Mesenchymal stem cell (in vitro differentiated cells and primary cell): Measurements from ENCODE around the gene UBE2I.

Source experiments
- DNase-seq: peaks from one replicate; pipeline ENCODE4 v3.0.0-alpha.2; 2013
- H2AFZ ChIP-seq: one replicate; pipeline ENCODE4 v1.6.1; 2013; ENCODE audit warnings: low read depth, mild to moderate bottlenecking, control low read depth, inconsistent platforms, low read length, moderate library complexity
- H2AK5ac ChIP-seq: 2 replicates; pipeline ENCODE4 v1.6.1; 2013; ENCODE audit warnings: low read length, moderate library complexity, mild to moderate bottlenecking, inconsistent platforms; ENCODE audit not compliant: severe bottlenecking
- H2BK120ac ChIP-seq: one replicate; pipeline ENCODE4 v1.6.1; 2013; ENCODE audit warnings: low read depth, mild to moderate bottlenecking, inconsistent platforms, low read length, moderate library complexity
- H2BK12ac ChIP-seq, 2 experiments: one replicate each; pipeline ENCODE4 v1.6.1; 2013; ENCODE audit warnings: inconsistent platforms in 2 of 2, low read length in 2 of 2, mild to moderate bottlenecking in 2 of 2, moderate library complexity in 2 of 2, control low read depth in 1 of 2
- H2BK15ac ChIP-seq: one replicate; pipeline ENCODE4 v1.6.1; 2013; ENCODE audit warnings: mild to moderate bottlenecking, low read depth, inconsistent platforms; ENCODE audit not compliant: poor library complexity, severe bottlenecking
- H2BK5ac ChIP-seq: 2 replicates; pipeline ENCODE4 v1.6.1; 2013; ENCODE audit warnings: low read depth, mild to moderate bottlenecking, low read length, control low read depth, inconsistent platforms; ENCODE audit not compliant: poor library complexity, severe bottlenecking
- H3K14ac ChIP-seq, 2 experiments: one replicate each; pipeline ENCODE4 v1.6.1; 2013; ENCODE audit warnings: inconsistent platforms in 2 of 2, low read length in 2 of 2, control low read depth in 1 of 2, mild to moderate bottlenecking in 1 of 2, moderate library complexity in 1 of 2
- H3K18ac ChIP-seq, 2 experiments: one replicate each; pipeline ENCODE4 v1.6.1; 2013; ENCODE audit warnings: inconsistent platforms in 2 of 2, low read length in 2 of 2, control low read depth in 1 of 2, low read depth in 1 of 2, mild to moderate bottlenecking in 1 of 2
- H3K23ac ChIP-seq, 2 experiments: one replicate each; pipeline ENCODE4 v1.6.1; 2013; ENCODE audit warnings: inconsistent platforms in 2 of 2, low read length in 2 of 2, mild to moderate bottlenecking in 2 of 2, moderate library complexity in 2 of 2, control low read depth in 1 of 2
- H3K27ac ChIP-seq: 2 replicates; pipeline ENCODE4 v1.5.1; 2013; ENCODE audit warnings: mild to moderate bottlenecking, moderate library complexity, low read length, control low read depth, inconsistent platforms; ENCODE audit not compliant: poor library complexity, severe bottlenecking
- H3K27me3 ChIP-seq, 2 experiments: 2 replicates each; pipeline versions ENCODE4 v1.6.1 to v1.7.0; 2013; ENCODE audit warnings: low read length in 2 of 2, mild to moderate bottlenecking in 2 of 2, moderate library complexity in 2 of 2, control low read depth in 1 of 2, inconsistent platforms in 1 of 2; ENCODE audit not compliant: control insufficient read depth in 1 of 2, insufficient read depth in 1 of 2
- H3K36me3 ChIP-seq, 2 experiments: 2 replicates each; pipeline versions ENCODE4 v1.6.1 to v1.7.0; 2013; ENCODE audit warnings: low read length in 2 of 2, control low read depth in 1 of 2, inconsistent platforms in 1 of 2, low read depth in 1 of 2, mild to moderate bottlenecking in 1 of 2; ENCODE audit not compliant: insufficient read depth in 2 of 2, control insufficient read depth in 1 of 2
- H3K4ac ChIP-seq, 2 experiments: one replicate each; pipeline ENCODE4 v1.6.1; 2013; ENCODE audit warnings: inconsistent platforms in 2 of 2, low read length in 2 of 2, mild to moderate bottlenecking in 2 of 2, moderate library complexity in 2 of 2, control low read depth in 1 of 2, low read depth in 1 of 2
- H3K4me1 ChIP-seq: 2 replicates; pipeline ENCODE4 v1.6.1; 2013; ENCODE audit warnings: low read depth, low read length, control low read depth; ENCODE audit not compliant: control insufficient read depth, insufficient read depth
- H3K4me2 ChIP-seq: 2 replicates; pipeline ENCODE4 v1.6.1; 2013; ENCODE audit warnings: low read length, mild to moderate bottlenecking, inconsistent platforms; ENCODE audit not compliant: poor library complexity, severe bottlenecking
- H3K4me3 ChIP-seq, 2 experiments: 2 replicates each; pipeline versions ENCODE4 v1.5.1 to v1.7.0; 2013; ENCODE audit warnings: low read length in 2 of 2, mild to moderate bottlenecking in 2 of 2, control low read depth in 1 of 2, low read depth in 1 of 2; ENCODE audit not compliant: insufficient read depth in 1 of 2
- H3K79me1 ChIP-seq: replicated peaks from 2 replicates; pipeline ENCODE4 v1.6.1; 2013; ENCODE audit warnings: mild to moderate bottlenecking, control low read depth, low read length, inconsistent platforms; ENCODE audit not compliant: poor library complexity, severe bottlenecking
- H3K9ac ChIP-seq: 2 replicates; pipeline ENCODE4 v1.7.0; 2013; ENCODE audit warnings: mild to moderate bottlenecking, low read length, moderate library complexity
- H3K9me3 ChIP-seq: 2 replicates; pipeline ENCODE4 v1.7.0; 2013; ENCODE audit warnings: mild to moderate bottlenecking, low read length; ENCODE audit not compliant: control insufficient read depth
- H4K8ac ChIP-seq: one replicate; pipeline ENCODE4 v1.6.1; 2013; ENCODE audit warnings: inconsistent platforms, mild to moderate bottlenecking, low read length, moderate library complexity
- H4K91ac ChIP-seq: one replicate; pipeline ENCODE4 v1.6.1; 2013; ENCODE audit warnings: mild to moderate bottlenecking, low read length, inconsistent platforms
- WGBS: methylation state at CpG from one replicate; pipeline ENCODE4 v1.1.7; 2013; ENCODE audit warnings: mixed read lengths; 5-methylcytosine and 5-hydroxymethylcytosine counted together

UBE2I gene

DNA sequence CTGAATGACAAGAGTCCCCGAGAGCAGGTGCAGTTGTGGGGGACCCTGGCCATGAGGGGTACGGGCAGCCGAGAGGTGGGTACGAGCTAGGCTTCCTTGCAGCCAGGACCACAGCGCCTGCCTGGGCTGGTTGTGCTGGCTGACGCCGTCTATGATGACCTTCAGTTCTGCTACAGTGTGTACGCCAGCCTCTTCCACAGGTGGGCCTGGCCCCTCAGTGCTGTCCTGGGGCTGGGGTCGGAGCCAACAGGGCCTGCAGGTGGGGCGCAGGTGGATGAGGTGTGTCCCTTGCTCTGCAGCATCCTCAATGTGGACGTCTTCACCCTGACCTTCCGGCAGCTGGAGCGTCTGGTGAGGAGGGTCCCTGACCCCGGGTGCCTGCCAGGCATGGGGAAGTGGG lies 35.1 kb downstream of the UBE2I start:
- Histone ChIP-seq H3K9me3 (no peaks in the 10 kb centered on the region), H2BK15ac (no peak overlapping the region), H3K9ac (no peak overlapping the region), H3K27me3 (peaks cover 12 to 38% of the 10 kb centered on the region in 2 experiments), H3K4me2 (no peak overlapping the region), H2AK5ac (no peak overlapping the region), H2BK120ac (no peak overlapping the region), H3K27ac (no peak overlapping the region), H4K8ac (no peak overlapping the region), H3K14ac (no peak overlapping the region), H4K91ac (no peak overlapping the region), H2BK12ac (no peak overlapping the region), H3K4me1 (peaks cover 21% of the 10 kb centered on the region), H3K79me1 (peaks cover 9% of the 10 kb centered on the region), H2BK5ac (no peak overlapping the region), H3K36me3 (peaks cover 15 to 26% of the 10 kb centered on the region in 2 experiments), H3K4me3 (no peak overlapping the region), H3K23ac (no peak overlapping the region), H3K18ac (no peak overlapping the region), H2AFZ (no peak overlapping the region), H3K4ac (no peak overlapping the region)
- 92% methylated on average over 14 of the region's 14 CpGs for WGBS
- DNase-seq: no peak

GRCh38 chr16:1345087-1345486 lies 35.7 kb downstream of the UBE2I start:
- Histone ChIP-seq H2AFZ (no peak overlapping the region), H4K8ac (no peak overlapping the region)
- 84% methylated on average over 7 of the region's 11 CpGs for WGBS

GRCh38 chr16:1345651-1346421 lies 36.4 kb downstream of the UBE2I start:
- Histone ChIP-seq H3K79me1 (peaks cover 22% of the 10 kb centered on the region), H3K18ac (no peak overlapping the region), H3K4me3 (no peak overlapping the region), H3K9me3 (no peaks in the 10 kb centered on the region), H3K4me1 (peaks cover 29% of the 10 kb centered on the region), H2AFZ (no peak overlapping the region), H3K27ac (no peak overlapping the region), H3K36me3 (peaks cover 25 to 39% of the 10 kb centered on the region in 2 experiments), H2BK12ac (no peak overlapping the region), H3K14ac (no peak overlapping the region), H2BK120ac (no peak overlapping the region), H4K8ac (no peak overlapping the region), H4K91ac (no peak overlapping the region), H2AK5ac (no peak overlapping the region), H3K9ac (no peak overlapping the region), H3K4ac (no peak overlapping the region), H3K27me3 (peaks cover 12 to 38% of the 10 kb centered on the region in 2 experiments), H3K4me2 (no peak overlapping the region), H2BK15ac (no peak overlapping the region), H3K23ac (no peak overlapping the region), H2BK5ac (no peak overlapping the region)
- DNase-seq: no peak
- WGBS: 87% methylated on average over 29 of the region's 31 CpGs

More at GRCh38 chr16:1345087-1345486, 35.7 kb downstream of the UBE2I start:
- Histone ChIP-seq H3K9me3 (no peaks in the 10 kb centered on the region), H3K18ac (no peak overlapping the region), H3K4ac (no peak overlapping the region), H3K79me1 (peaks cover 15% of the 10 kb centered on the region), H3K4me1 (peaks cover 21% of the 10 kb centered on the region), H2BK5ac (no peak overlapping the region), H3K14ac (no peak overlapping the region), H4K91ac (no peak overlapping the region), H3K23ac (no peak overlapping the region), H3K27ac (no peak overlapping the region), H2BK15ac (no peak overlapping the region), H3K27me3 (peaks cover 12 to 38% of the 10 kb centered on the region in 2 experiments), H3K36me3 (peaks cover 20 to 32% of the 10 kb centered on the region in 2 experiments), H3K4me3 (no peak overlapping the region), H2BK12ac (no peak overlapping the region), H2AK5ac (no peak overlapping the region), H3K9ac (no peak overlapping the region), H3K4me2 (no peak overlapping the region), H2BK120ac (no peak overlapping the region)
- no peak for DNase-seq

GRCh38 chr16:1346422-1347285 lies 37.2 kb downstream of the UBE2I start:
- no peak overlapping the region for H3K27ac ChIP-seq
- H3K14ac ChIP-seq: no peak overlapping the region
- 85% methylated on average over 34 of the region's 34 CpGs for WGBS
- no peak overlapping the region for H4K8ac ChIP-seq
- peaks cover 25 to 43% of the 10 kb centered on the region in 2 experiments for H3K36me3 ChIP-seq
- H3K4me2 ChIP-seq: no peak overlapping the region
- H3K4me1 ChIP-seq: peaks cover 34% of the 10 kb centered on the region
- no peak overlapping the region for H2AFZ ChIP-seq
- H4K91ac ChIP-seq: no peak overlapping the region
- no peak overlapping the region for H3K4ac ChIP-seq
- no peak overlapping the region for H2BK15ac ChIP-seq
- H3K9me3 ChIP-seq: no peaks in the 10 kb centered on the region
- H2BK120ac ChIP-seq: no peak overlapping the region
- H2BK12ac ChIP-seq: no peak overlapping the region
- H3K23ac ChIP-seq: no peak overlapping the region
- no peak overlapping the region for H2AK5ac ChIP-seq
- H3K27me3 ChIP-seq: peaks cover 9 to 33% of the 10 kb centered on the region in 2 experiments
- H3K18ac ChIP-seq: no peak overlapping the region
- peaks cover 28% of the 10 kb centered on the region for H3K79me1 ChIP-seq
- DNase-seq: no peak
- no peak overlapping the region for H2BK5ac ChIP-seq
- no peak overlapping the region for H3K4me3 ChIP-seq
- no peak overlapping the region for H3K9ac ChIP-seq
